CD14-positive monocyte (primary cell): ENCODE measurements around the gene ZIC1. TPM values are rescaled to one million over a fixed set of nuclear protein-coding genes. Genes with fewer than 3 reads are reported as not detected.

Experiments used
- DNase-seq, 3 donors: peaks; one replicate each; pipeline ENCODE4 v3.0.0-alpha.2; 2011 to 2022
- H2AFZ ChIP-seq: 2 replicates; pipeline ENCODE4 v1.6.0; 2012; ENCODE audit warnings: mild to moderate bottlenecking, low read depth, low read length, inconsistent platforms; ENCODE audit not compliant: insufficient read depth, poor library complexity, severe bottlenecking
- H3K27ac ChIP-seq, 2 donors: 1 replicate in 1 of 2; 2 replicates in 1 of 2; pipeline ENCODE4 v1.5.1; 2012 to 2013; ENCODE audit warnings: low read length in 2 of 2, control low read depth in 1 of 2, inconsistent platforms in 1 of 2, low read depth in 1 of 2, mild to moderate bottlenecking in 1 of 2
- H3K27me3 ChIP-seq, 2 donors: one replicate each; pipeline versions ENCODE4 v1.6.0 to v1.6.1; 2011 to 2013; ENCODE audit warnings: low read length in 2 of 2; ENCODE audit not compliant: control insufficient read depth in 2 of 2, insufficient read depth in 2 of 2
- H3K36me3 ChIP-seq, 2 donors: replicated peaks in 1 of 2; 1 replicate in 1 of 2; 2 replicates in 1 of 2; pipeline versions ENCODE4 v1.5.1 to v1.6.1; 2012 to 2013; ENCODE audit warnings: low read length in 2 of 2, control low read depth in 1 of 2, inconsistent platforms in 1 of 2, mild to moderate bottlenecking in 1 of 2; ENCODE audit not compliant: insufficient read depth in 2 of 2, control insufficient read depth in 1 of 2
- H3K4me1 ChIP-seq, 2 donors: 1 replicate in 1 of 2; 2 replicates in 1 of 2; pipeline versions ENCODE4 v1.5.1 to v1.6.1; 2012 to 2013; ENCODE audit warnings: low read length in 2 of 2, control low read depth in 1 of 2, inconsistent platforms in 1 of 2, mild to moderate bottlenecking in 1 of 2, moderate library complexity in 1 of 2; ENCODE audit not compliant: insufficient read depth in 2 of 2, control insufficient read depth in 1 of 2
- H3K4me2 ChIP-seq: replicated peaks from 2 replicates; pipeline ENCODE3; 2012; ENCODE audit warnings: low read length, moderate library complexity, mild to moderate bottlenecking; ENCODE audit not compliant: poor library complexity, severe bottlenecking; ENCODE audit errors: extremely low read depth
- H3K4me3 ChIP-seq, 3 experiments: fragments of 200-600 bp in 1 of 3; sonication (generic) in 1 of 3; replicated peaks in 1 of 3; 1 replicate in 2 of 3; 2 replicates in 1 of 3; pipeline ENCODE4 v1.5.1; 2011 to 2013; ENCODE audit warnings: low read length in 3 of 3, mild to moderate bottlenecking in 3 of 3, control low read depth in 2 of 3, low read depth in 2 of 3, inconsistent platforms in 1 of 3, moderate library complexity in 1 of 3
- H3K79me2 ChIP-seq: 2 replicates; pipeline ENCODE4 v1.6.0; 2012; ENCODE audit warnings: mild to moderate bottlenecking, control low read depth, inconsistent platforms, low read length, moderate library complexity; ENCODE audit not compliant: insufficient read depth
- H3K9ac ChIP-seq: 2 replicates; pipeline ENCODE4 v1.6.0; 2017; ENCODE audit warnings: low read length, mild to moderate bottlenecking; ENCODE audit not compliant: insufficient read depth, poor library complexity, severe bottlenecking
- H3K9me3 ChIP-seq, 2 donors: replicated peaks in 1 of 2; 1 replicate in 1 of 2; 2 replicates in 1 of 2; pipeline versions ENCODE4 v1.5.1 to v1.6.1; 2012 to 2013; ENCODE audit warnings: low read length in 2 of 2, control low read depth in 1 of 2; ENCODE audit not compliant: control insufficient read depth in 1 of 2, insufficient read depth in 1 of 2
- H4K20me1 ChIP-seq: 2 replicates; pipeline ENCODE4 v1.6.0; 2012; ENCODE audit warnings: mild to moderate bottlenecking, low read length, control low read depth, moderate library complexity; ENCODE audit not compliant: insufficient read depth
- H3K27ac Mint-ChIP-seq, 7 donors: one replicate each; pipeline ENCODE4 v1.8.0; 2020; ENCODE audit warnings: mild to moderate bottlenecking in 7 of 7, mixed read lengths in 7 of 7, moderate library complexity in 6 of 7, inconsistent platforms in 2 of 7
- H3K27me3 Mint-ChIP-seq, 3 donors: one replicate each; pipeline ENCODE4 v1.8.0; 2021 to 2022; ENCODE audit warnings: low read depth in 3 of 3, mild to moderate bottlenecking in 3 of 3, mixed read lengths in 3 of 3, moderate library complexity in 3 of 3, inconsistent platforms in 1 of 3
- H3K36me3 Mint-ChIP-seq, 2 donors: one replicate each; pipeline ENCODE4 v1.8.0; 2020; ENCODE audit warnings: mixed read lengths in 2 of 2, inconsistent platforms in 1 of 2, mild to moderate bottlenecking in 1 of 2
- H3K4me1 Mint-ChIP-seq: one replicate; pipeline ENCODE4 v1.8.0; 2020; ENCODE audit warnings: mild to moderate bottlenecking, mixed read lengths
- H3K4me3 Mint-ChIP-seq, 2 donors: one replicate each; pipeline ENCODE4 v1.8.0; 2020; ENCODE audit warnings: mild to moderate bottlenecking in 2 of 2, mixed read lengths in 2 of 2, moderate library complexity in 1 of 2
- H3K9me3 Mint-ChIP-seq, 7 donors: one replicate each; pipeline ENCODE4 v1.8.0; 2020 to 2022; ENCODE audit warnings: mixed read lengths in 7 of 7, mild to moderate bottlenecking in 6 of 7, moderate library complexity in 6 of 7, inconsistent platforms in 2 of 7
- WGBS: methylation state at CpG from one replicate; pipeline ENCODE4 v1.1.5; 2013; ENCODE audit warnings: missing lambda C conversion rate; ENCODE audit not compliant: insufficient coverage; 5-methylcytosine and 5-hydroxymethylcytosine counted together
- intact Hi-C, 2 donors: fragments of 100-400 bp; cut with micrococcal nuclease; formaldehyde crosslinking; loops; one replicate each; pipeline versions ENCODE4 v1.15.0 to v1.15.1; 2023
- polyA plus RNA-seq, 3 donors: library from polyadenylated mRNA; depleted of rRNA in 1 of 3; unstranded in 2 of 3; stranded (reverse) in 1 of 3; fragments of 300-500 nt in 2 of 3; fragments of >200 nt in 1 of 3; fragmentation: Illumina TruSeq in 2 of 3; gene quantifications; 1 replicate in 2 of 3; 2 replicates in 1 of 3; pipeline ENCODE4 v1.2.3, GENCODE V29; 2012 to 2021
- TF ChIP-seq, protein P1 (sequence below): fragments of 200-600 bp; IDR thresholded peaks from one replicate; pipeline ENCODE4 v1.8.0; 2022; ENCODE audit warnings: antibody characterized with exemption, mild to moderate bottlenecking

ZIC1 gene
- polyA plus RNA-seq, 3 donors, result not detected

DNA sequence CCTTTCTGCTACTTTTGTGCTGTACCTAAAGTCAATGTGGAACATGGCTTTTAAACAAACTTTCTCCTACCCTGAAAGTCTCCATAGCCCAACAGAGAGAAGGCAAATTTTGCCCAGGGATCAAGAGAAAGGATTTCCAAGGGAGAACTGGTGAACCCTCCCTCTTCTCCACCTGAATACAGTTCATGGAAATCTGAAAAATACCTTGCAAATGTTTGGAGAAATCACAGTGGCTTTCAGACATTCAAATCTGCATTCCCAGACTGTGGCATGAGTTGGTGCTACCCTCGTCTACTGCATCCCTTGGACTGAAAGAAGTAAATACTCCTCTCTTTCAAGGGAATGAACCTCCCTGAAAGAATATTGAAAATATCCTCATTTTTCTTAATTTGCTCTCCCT, 41.5 kb upstream of the ZIC1 start:
- intact Hi-C loops, result no loop called here
- H3K27me3 ChIP-seq, result peaks cover 61 to 81% of the 10 kb centered on the region in 2 donors
- no peak overlapping the region for H3K27ac ChIP-seq
- H3K4me1 Mint-ChIP-seq, result no peaks in the 10 kb centered on the region
- H4K20me1 ChIP-seq, result no peaks in the 10 kb centered on the region
- H3K9me3 ChIP-seq, result peaks cover 10 to 39% of the 10 kb centered on the region in 2 donors
- H3K27ac Mint-ChIP-seq, result no peak overlapping the region
- peak overlapping the region in 1 of 2 donors; percentile 52 for H3K4me3 Mint-ChIP-seq
- H2AFZ ChIP-seq, result no peak overlapping the region
- no peaks in the 10 kb centered on the region for H3K79me2 ChIP-seq
- no peak for DNase-seq
- H3K4me1 ChIP-seq, result no peaks in the 10 kb centered on the region
- peaks cover 0 to 49% (median 36%) of the 10 kb centered on the region in 7 donors for H3K9me3 Mint-ChIP-seq
- WGBS, result no CpG with 5 or more reads among the region's 1 CpG
- H3K4me2 ChIP-seq, result no peak overlapping the region
- TF ChIP-seq, protein P1, sequence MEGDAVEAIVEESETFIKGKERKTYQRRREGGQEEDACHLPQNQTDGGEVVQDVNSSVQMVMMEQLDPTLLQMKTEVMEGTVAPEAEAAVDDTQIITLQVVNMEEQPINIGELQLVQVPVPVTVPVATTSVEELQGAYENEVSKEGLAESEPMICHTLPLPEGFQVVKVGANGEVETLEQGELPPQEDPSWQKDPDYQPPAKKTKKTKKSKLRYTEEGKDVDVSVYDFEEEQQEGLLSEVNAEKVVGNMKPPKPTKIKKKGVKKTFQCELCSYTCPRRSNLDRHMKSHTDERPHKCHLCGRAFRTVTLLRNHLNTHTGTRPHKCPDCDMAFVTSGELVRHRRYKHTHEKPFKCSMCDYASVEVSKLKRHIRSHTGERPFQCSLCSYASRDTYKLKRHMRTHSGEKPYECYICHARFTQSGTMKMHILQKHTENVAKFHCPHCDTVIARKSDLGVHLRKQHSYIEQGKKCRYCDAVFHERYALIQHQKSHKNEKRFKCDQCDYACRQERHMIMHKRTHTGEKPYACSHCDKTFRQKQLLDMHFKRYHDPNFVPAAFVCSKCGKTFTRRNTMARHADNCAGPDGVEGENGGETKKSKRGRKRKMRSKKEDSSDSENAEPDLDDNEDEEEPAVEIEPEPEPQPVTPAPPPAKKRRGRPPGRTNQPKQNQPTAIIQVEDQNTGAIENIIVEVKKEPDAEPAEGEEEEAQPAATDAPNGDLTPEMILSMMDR, result no peak
- H3K9ac ChIP-seq, result no peak overlapping the region
- no peak overlapping the region for H3K4me3 ChIP-seq
- peaks cover 57 to 66% (median 61%) of the 10 kb centered on the region in 3 donors for H3K27me3 Mint-ChIP-seq
- H3K36me3 ChIP-seq, result no peaks in the 10 kb centered on the region
- H3K36me3 Mint-ChIP-seq, result peaks cover 0 to 3% of the 10 kb centered on the region in 2 donors

- Histone ChIP-seq H3K9ac (no peak overlapping the region), H3K79me2 (no peaks in the 10 kb centered on the region), H3K4me1 (no peaks in the 10 kb centered on the region), H3K4me2 (no peak overlapping the region), H2AFZ (no peak overlapping the region), H3K36me3 (no peaks in the 10 kb centered on the region), H4K20me1 (no peaks in the 10 kb centered on the region), H3K4me3 (no peak overlapping the region), H3K27me3 (peaks cover 66 to 82% of the 10 kb centered on the region in 2 donors), H3K27ac (no peak overlapping the region), H3K9me3 (peaks cover 12 to 44% of the 10 kb centered on the region in 2 donors)
- no peaks in the 10 kb centered on the region for H3K4me1 Mint-ChIP-seq
- peak overlapping the region in 1 of 2 donors; percentile 63 for H3K4me3 Mint-ChIP-seq
- DNase-seq, result no peak
- H3K27me3 Mint-ChIP-seq, result peaks cover 61 to 69% (median 65%) of the 10 kb centered on the region in 3 donors
- peaks cover 0 to 3% of the 10 kb centered on the region in 2 donors for H3K36me3 Mint-ChIP-seq
- intact Hi-C loops, result no loop called here
- no peak overlapping the region for H3K27ac Mint-ChIP-seq
- 0% methylated on average over 1 of the region's 2 CpGs for WGBS
- H3K9me3 Mint-ChIP-seq, result peaks cover 0 to 53% (median 40%) of the 10 kb centered on the region in 7 donors
- TF ChIP-seq, protein P1, result no peak
Observed at GRCh38 chr3:147368151-147368550, 41.0 kb upstream of the ZIC1 start.
